Spleen (tissue), 7 donors: ENCODE data around the gene BBLN.
A peak's percentile ranks its signal among the peaks of the same experiment; 100 is the strongest.

Experiments
- POLR2A ChIP-seq, 3 donors: fragments of 450-650 bp; IDR thresholded peaks; one replicate each; pipeline ENCODE4 v1.5.1; 2017; ENCODE audit warnings: antibody characterized with exemption in 3 of 3, mild to moderate bottlenecking in 1 of 3
- TF ChIP-seq, protein P1 (sequence below), 11 experiments: fragments of 200-600 bp in 7 of 11; fragments of 450-650 bp in 4 of 11; sonication (generic) in 4 of 11; IDR thresholded peaks in 8 of 11; conservative IDR thresholded peaks in 3 of 11; 1 replicate in 7 of 11; 2 replicates in 4 of 11; pipeline versions ENCODE4 v1.4.0 to v1.8.0; 2016 to 2021; ENCODE audit warnings: antibody characterized with exemption in 11 of 11, inconsistent platforms in 4 of 11, mild to moderate bottlenecking in 1 of 11
- donor health status: DM: no; HTN: no; CAD: no; lungs with moderate emphysema.
- donor health status: DM: no; HTN: no; CAD: no.
- donor health status: DM: no; HTN: no; CAD: no.

DNA sequence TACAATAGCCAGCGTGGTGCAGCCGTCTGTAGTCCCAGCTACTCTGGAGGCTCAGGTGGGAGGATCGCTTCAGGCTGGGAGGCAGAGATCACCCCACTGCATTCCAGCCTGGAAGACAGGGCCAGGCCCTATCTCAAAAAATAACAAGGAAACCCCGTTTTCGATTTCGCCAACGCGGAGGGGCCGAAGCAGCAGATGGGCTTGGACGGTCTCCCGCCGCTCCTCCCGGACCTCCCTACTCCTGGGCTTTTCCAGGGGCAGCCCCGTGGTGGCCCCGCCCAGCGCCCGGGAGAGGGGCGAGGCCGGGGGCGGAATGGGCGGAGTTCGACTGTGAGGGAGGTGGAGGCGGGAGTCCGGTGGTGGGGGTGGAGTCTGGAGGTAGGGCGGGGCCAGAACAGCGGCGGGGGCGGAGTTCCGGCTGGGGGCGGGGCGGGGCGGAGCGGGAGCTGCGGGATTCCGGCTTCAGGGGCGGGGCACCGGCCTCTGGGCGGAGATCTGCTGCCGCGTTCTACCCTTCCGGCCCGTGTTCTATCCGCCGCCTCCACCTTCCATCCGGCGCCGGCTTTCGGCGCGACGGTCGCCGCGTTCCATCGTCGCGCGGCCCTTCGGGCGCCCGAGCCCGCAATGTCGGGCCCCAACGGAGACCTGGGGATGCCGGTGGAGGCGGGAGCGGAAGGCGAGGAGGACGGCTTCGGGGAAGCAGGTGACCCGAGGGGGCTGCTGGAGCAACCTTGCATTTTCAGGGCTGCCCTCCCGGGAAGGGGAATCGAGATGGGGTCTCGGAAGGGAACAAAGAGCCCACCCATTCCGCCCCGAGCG, at the start of gene BBLN:
- TF ChIP-seq, protein P1, sequence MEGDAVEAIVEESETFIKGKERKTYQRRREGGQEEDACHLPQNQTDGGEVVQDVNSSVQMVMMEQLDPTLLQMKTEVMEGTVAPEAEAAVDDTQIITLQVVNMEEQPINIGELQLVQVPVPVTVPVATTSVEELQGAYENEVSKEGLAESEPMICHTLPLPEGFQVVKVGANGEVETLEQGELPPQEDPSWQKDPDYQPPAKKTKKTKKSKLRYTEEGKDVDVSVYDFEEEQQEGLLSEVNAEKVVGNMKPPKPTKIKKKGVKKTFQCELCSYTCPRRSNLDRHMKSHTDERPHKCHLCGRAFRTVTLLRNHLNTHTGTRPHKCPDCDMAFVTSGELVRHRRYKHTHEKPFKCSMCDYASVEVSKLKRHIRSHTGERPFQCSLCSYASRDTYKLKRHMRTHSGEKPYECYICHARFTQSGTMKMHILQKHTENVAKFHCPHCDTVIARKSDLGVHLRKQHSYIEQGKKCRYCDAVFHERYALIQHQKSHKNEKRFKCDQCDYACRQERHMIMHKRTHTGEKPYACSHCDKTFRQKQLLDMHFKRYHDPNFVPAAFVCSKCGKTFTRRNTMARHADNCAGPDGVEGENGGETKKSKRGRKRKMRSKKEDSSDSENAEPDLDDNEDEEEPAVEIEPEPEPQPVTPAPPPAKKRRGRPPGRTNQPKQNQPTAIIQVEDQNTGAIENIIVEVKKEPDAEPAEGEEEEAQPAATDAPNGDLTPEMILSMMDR (IDR thresholded peaks at IDR 0.05 in 8 of 11, conservative IDR thresholded peaks at IDR 0.05 in 3 of 11): peak in 1 of 11 experiments; percentile 30
- TF ChIP-seq POLR2A (IDR thresholded peaks at IDR 0.05): peak in 2 of 3 donors; percentile 69 to 80
